IMR-90 (cell line): ENCODE data around the gene RHOT2. TPM values are rescaled to one million over a fixed set of nuclear protein-coding genes. Genes with fewer than 3 reads are reported as not detected.

Experiments used
- ATAC-seq: fragments of 200-7000 bp; cut with Tn5 transposase; 2 replicates; pipeline ENCODE4 v1.9.1; 2020; ENCODE audit warnings: low read depth, mild to moderate bottlenecking, moderate library complexity
- BruUV-seq: library from RNA; stranded (reverse); fragments of 400-500 nt; replicated peaks from 2 replicates; lab custom pipeline; 2021; lab: Mats Ljungman, UMichigan
- CTCF ChIA-PET: fragments of 300-600 bp; formaldehyde crosslinking; extraction: SDS; loops from one replicate; lab custom pipeline; 2021; ENCODE audit warnings: antibody characterized with exemption; lab: Yijun Ruan, JAX
- POLR2A ChIA-PET: fragments of 300-600 bp; sonication (Branson Sonifier 250); formaldehyde crosslinking; loops from one replicate; lab custom pipeline; 2022; ENCODE audit warnings: antibody characterized with exemption; ENCODE audit not compliant: unreplicated experiment; lab: Charles Lee
- DNase-seq: peaks from one replicate; pipeline ENCODE4 v3.0.0; 2013
- H2AFZ ChIP-seq: replicated peaks from 2 replicates; pipeline ENCODE3; 2013; ENCODE audit warnings: low read length, mild to moderate bottlenecking; ENCODE audit not compliant: poor library complexity
- H2AK5ac ChIP-seq: 2 replicates; pipeline ENCODE4 v1.6.1; 2013; ENCODE audit warnings: low read depth, low read length, inconsistent platforms
- H2AK9ac ChIP-seq: replicated peaks from 2 replicates; pipeline ENCODE3; 2013; ENCODE audit warnings: mild to moderate bottlenecking, low read depth, low read length, moderate library complexity; ENCODE audit not compliant: poor library complexity
- H2BK120ac ChIP-seq: 2 replicates; pipeline ENCODE4 v1.6.1; 2013; ENCODE audit warnings: low read depth, low read length, inconsistent platforms
- H2BK15ac ChIP-seq: 3 replicates; pipeline ENCODE4 v1.6.1; 2013; ENCODE audit warnings: low read depth, low read length, inconsistent platforms
- H2BK20ac ChIP-seq: 2 replicates; pipeline ENCODE4 v1.6.1; 2013; ENCODE audit warnings: low read depth, mild to moderate bottlenecking, inconsistent platforms, low read length, moderate library complexity
- H2BK5ac ChIP-seq: 2 replicates; pipeline ENCODE4 v1.6.1; 2013; ENCODE audit warnings: mild to moderate bottlenecking, low read depth, low read length, inconsistent platforms; ENCODE audit not compliant: poor library complexity, severe bottlenecking
- H3K14ac ChIP-seq: replicated peaks from 2 replicates; pipeline ENCODE4 v1.6.1; 2013; ENCODE audit warnings: low read depth, low read length, inconsistent platforms
- H3K18ac ChIP-seq: 2 replicates; pipeline ENCODE4 v1.6.1; 2013; ENCODE audit warnings: low read depth, low read length, control low read depth
- H3K23ac ChIP-seq: 2 replicates; pipeline ENCODE4 v1.6.1; 2013; ENCODE audit warnings: low read depth, low read length, inconsistent platforms
- H3K27ac ChIP-seq: 2 replicates; pipeline ENCODE4 v1.5.1; 2013; ENCODE audit warnings: mild to moderate bottlenecking, control low read depth, low read length; ENCODE audit not compliant: insufficient read depth
- H3K27me3 ChIP-seq: 2 replicates; pipeline ENCODE4 v1.6.1; 2013; ENCODE audit warnings: low read length; ENCODE audit not compliant: control insufficient read depth, insufficient read depth
- H3K36me3 ChIP-seq: 2 replicates; pipeline ENCODE4 v1.6.1; 2013; ENCODE audit warnings: low read length, mixed read lengths; ENCODE audit not compliant: control insufficient read depth, insufficient read depth
- H3K4ac ChIP-seq: 2 replicates; pipeline ENCODE4 v1.6.1; 2013; ENCODE audit warnings: low read depth, low read length, inconsistent platforms
- H3K4me1 ChIP-seq: 2 replicates; pipeline ENCODE4 v1.6.1; 2013; ENCODE audit warnings: low read length, mixed read lengths; ENCODE audit not compliant: control insufficient read depth, insufficient read depth
- H3K4me2 ChIP-seq: 2 replicates; pipeline ENCODE4 v1.6.1; 2013; ENCODE audit warnings: low read depth, mild to moderate bottlenecking, control low read depth, low read length, moderate library complexity
- H3K4me3 ChIP-seq: 2 replicates; pipeline ENCODE4 v1.5.1; 2013; ENCODE audit warnings: low read depth, mild to moderate bottlenecking, control low read depth, low read length, moderate library complexity; ENCODE audit not compliant: insufficient read depth
- H3K56ac ChIP-seq: 2 replicates; pipeline ENCODE4 v1.6.1; 2013; ENCODE audit warnings: low read length, inconsistent platforms; ENCODE audit not compliant: insufficient read depth; ENCODE audit errors: extremely low read depth
- H3K79me1 ChIP-seq, 2 experiments: 2 replicates each; pipeline ENCODE4 v1.6.1; 2013; ENCODE audit warnings: low read length in 2 of 2, inconsistent platforms in 1 of 2, low read depth in 1 of 2
- H3K9ac ChIP-seq: 2 replicates; pipeline ENCODE4 v1.6.1; 2013; ENCODE audit warnings: low read depth, low read length, control low read depth
- H3K9me1 ChIP-seq: 2 replicates; pipeline ENCODE4 v1.6.1; 2013; ENCODE audit warnings: low read length, inconsistent platforms; ENCODE audit not compliant: insufficient read depth
- H3K9me3 ChIP-seq: 2 replicates; pipeline ENCODE4 v1.6.1; 2013; ENCODE audit warnings: low read length; ENCODE audit not compliant: control insufficient read depth, insufficient read depth
- H4K20me1 ChIP-seq: 2 replicates; pipeline ENCODE4 v1.6.1; 2013; ENCODE audit warnings: low read length, inconsistent platforms; ENCODE audit not compliant: insufficient read depth
- H4K5ac ChIP-seq: 2 replicates; pipeline ENCODE4 v1.6.1; 2013; ENCODE audit warnings: mild to moderate bottlenecking, low read depth, low read length, control low read depth
- H4K8ac ChIP-seq, 2 experiments: 2 replicates each; pipeline ENCODE4 v1.6.1; 2013; ENCODE audit warnings: low read depth in 2 of 2, low read length in 2 of 2, control low read depth in 1 of 2, inconsistent platforms in 1 of 2
- H4K91ac ChIP-seq: 2 replicates; pipeline ENCODE4 v1.6.1; 2013; ENCODE audit warnings: low read depth, low read length, inconsistent platforms; ENCODE audit not compliant: insufficient read depth
- BHLHE40 ChIP-seq: fragments of 150-350 bp; IDR thresholded peaks from 2 replicates; pipeline ENCODE4 v1.6.1; 2016; ENCODE audit warnings: mild to moderate bottlenecking, low read depth, low read length
- CEBPB ChIP-seq: IDR thresholded peaks from 2 replicates; pipeline ENCODE4 v1.6.1; 2012; ENCODE audit warnings: low read depth, low read length, improper control_type of control experiment
- CHD1 ChIP-seq: IDR thresholded peaks from 2 replicates; pipeline ENCODE4 v1.6.1; 2012; ENCODE audit warnings: low read depth, low read length, improper control_type of control experiment
- CTCF ChIP-seq: conservative IDR thresholded peaks from 2 replicates; pipeline ENCODE4 v1.5.1; 2012; ENCODE audit warnings: mild to moderate bottlenecking, low read depth, low read length, improper control_type of control experiment
- ELK1 ChIP-seq: fragments of 150-350 bp; IDR thresholded peaks from 2 replicates; pipeline ENCODE4 v1.6.1; 2016; ENCODE audit warnings: low read depth, mild to moderate bottlenecking, low read length, moderate library complexity, borderline replicate concordance
- FOS ChIP-seq: fragments of 150-350 bp; IDR thresholded peaks from 2 replicates; pipeline ENCODE4 v1.6.1; 2016; ENCODE audit warnings: low read depth, low read length
- MAFK ChIP-seq: IDR thresholded peaks from 2 replicates; pipeline ENCODE4 v1.6.1; 2012; ENCODE audit warnings: low read depth, low read length, improper control_type of control experiment
- MAZ ChIP-seq: IDR thresholded peaks from 2 replicates; pipeline ENCODE4 v1.6.1; 2012; ENCODE audit warnings: low read depth, mild to moderate bottlenecking, low read length, improper control_type of control experiment, moderate library complexity, borderline replicate concordance
- MXI1 ChIP-seq: IDR thresholded peaks from 2 replicates; pipeline ENCODE4 v1.6.1; 2012; ENCODE audit warnings: low read depth, mild to moderate bottlenecking, low read length, moderate library complexity, borderline replicate concordance
- NFE2L2 ChIP-seq: fragments of 150-350 bp; IDR thresholded peaks from 2 replicates; pipeline ENCODE4 v1.6.1; 2016; ENCODE audit warnings: low read depth, mild to moderate bottlenecking, low read length
- POLR2A ChIP-seq: IDR thresholded peaks from 2 replicates; pipeline ENCODE4 v1.6.1; 2012; ENCODE audit warnings: mild to moderate bottlenecking, low read depth, low read length
- RAD21 ChIP-seq: IDR thresholded peaks from 2 replicates; pipeline ENCODE4 v1.6.1; 2012; ENCODE audit warnings: low read length, improper control_type of control experiment
- RCOR1 ChIP-seq: IDR thresholded peaks from 2 replicates; pipeline ENCODE4 v1.6.1; 2012; ENCODE audit warnings: mild to moderate bottlenecking, low read length, improper control_type of control experiment; ENCODE audit not compliant: insufficient replicate concordance
- RFX5 ChIP-seq: IDR thresholded peaks from 2 replicates; pipeline ENCODE4 v1.8.0; 2012; ENCODE audit warnings: low read depth, mild to moderate bottlenecking, low read length, moderate library complexity
- SMC3 ChIP-seq: fragments of 150-350 bp; IDR thresholded peaks from 2 replicates; pipeline ENCODE4 v1.6.1; 2016; ENCODE audit warnings: low read depth, mild to moderate bottlenecking, antibody characterized with exemption, low read length, moderate library complexity
- USF2 ChIP-seq: fragments of 150-350 bp; IDR thresholded peaks from 2 replicates; pipeline ENCODE4 v1.6.1; 2017; ENCODE audit warnings: mild to moderate bottlenecking, antibody characterized with exemption, low read length, low read depth
- WGBS, 2 experiments: methylation state at CpG; one replicate each; pipeline versions ENCODE4 v1.1.5 to v1.1.7; 2013; ENCODE audit warnings: missing lambda C conversion rate in 2 of 2; ENCODE audit not compliant: insufficient read length in 1 of 2; ENCODE audit errors: extremely low coverage in 2 of 2; 5-methylcytosine and 5-hydroxymethylcytosine counted together
- dilution Hi-C: fragments of 300-500 bp; cut with HindIII; formaldehyde crosslinking; loops from one replicate; pipeline ENCODE4 v1.14.3; 2018; ENCODE audit warnings: low sequenced_read_pairs; ENCODE audit not compliant: unreplicated experiment
- in situ Hi-C: fragments of 300-500 bp; cut with MboI; formaldehyde crosslinking; loops from 3 replicates; pipeline ENCODE4 v1.14.3; 2019; ENCODE audit warnings: low sequenced_read_pairs, inconsistent platforms, mixed read lengths
- intact Hi-C: fragments of 100-400 bp; cut with micrococcal nuclease; formaldehyde crosslinking; loops from 2 replicates; pipeline ENCODE4 v1.10.0; 2022
- polyA plus RNA-seq, 3 experiments: library from polyadenylated mRNA; depleted of rRNA; stranded (reverse); fragments of >200 nt; gene quantifications; 2 replicates each; pipeline ENCODE4 v1.2.3, GENCODE V29; 2012; ENCODE audit warnings: low replicate concordance in 1 of 3
- total RNA-seq: library from RNA; depleted of rRNA; stranded (reverse); fragments of >200 nt; gene quantifications from 2 replicates; pipeline ENCODE4 v1.2.3, GENCODE V29; 2012

RHOT2 gene
- total and polyA plus RNA-seq, 2 of the 4 experiments (the other 2 are of a cell fraction): 20.3 to 181 TPM

- ChIA-PET POLR2A (no interaction called here), CTCF (interaction anchor here (0.7 kb wide), 1 partner anchor 12 kb away, joined by 3 read pairs; no protein-coding TSS in a partner anchor)
- no peak overlapping the region for H2BK5ac ChIP-seq
- H3K36me3 ChIP-seq: peaks cover 4% of the 10 kb centered on the region
- no peaks in the 10 kb centered on the region for H4K20me1 ChIP-seq
- no peak overlapping the region for H3K27ac ChIP-seq
- peaks cover 5% of the 10 kb centered on the region for H3K4me1 ChIP-seq
- H3K18ac ChIP-seq: no peak overlapping the region
- intact Hi-C loops (loop anchor here (2.0 kb wide), 1 partner anchor 81 kb away; no protein-coding TSS in a partner anchor), dilution Hi-C loops (no loop called here), in situ Hi-C loops (no loop called here)
- no peak overlapping the region for H3K56ac ChIP-seq
- DNase-seq (no peak), ATAC-seq (no peak)
- no peak overlapping the region for H3K9ac ChIP-seq
- H2BK120ac ChIP-seq: no peak overlapping the region
- no peak overlapping the region for H2AFZ ChIP-seq
- H3K9me1 ChIP-seq: no peaks in the 10 kb centered on the region
- no peak overlapping the region for H4K91ac ChIP-seq
- H2BK15ac ChIP-seq: no peak overlapping the region
- TF ChIP-seq POLR2A: no peak
- no peak for TF ChIP-seq BHLHE40
- no peak for TF ChIP-seq RCOR1
- no peak for TF ChIP-seq NFE2L2
- no peak for TF ChIP-seq CHD1
- TF ChIP-seq MAFK: no peak
- no peak for TF ChIP-seq RFX5
- TF ChIP-seq MAZ: no peak
- TF ChIP-seq CEBPB: no peak
- no peak for TF ChIP-seq FOS
- TF ChIP-seq RAD21: no peak
- no peak for TF ChIP-seq SMC3
- TF ChIP-seq MXI1: no peak
- TF ChIP-seq ELK1: no peak
- TF ChIP-seq USF2: no peak
- TF ChIP-seq CTCF: no peak
- H2BK20ac ChIP-seq: no peak overlapping the region
- no peak overlapping the region for H3K4ac ChIP-seq
- H3K23ac ChIP-seq: no peak overlapping the region
- no TSS peak for BruUV-seq
- H3K79me1 ChIP-seq: no peaks in the 10 kb centered on the region
- WGBS, 2 experiments: 48% methylated on average over 2 of the region's 6 CpGs; no CpG with 5 or more reads in 1 of the 2 experiments
- H3K27me3 ChIP-seq: no peaks in the 10 kb centered on the region
- H3K4me3 ChIP-seq: no peak overlapping the region
- H3K14ac ChIP-seq: no peak overlapping the region
- H3K9me3 ChIP-seq: no peaks in the 10 kb centered on the region
- H3K4me2 ChIP-seq: no peak overlapping the region
- peak overlapping the region; percentile 28 for H2AK9ac ChIP-seq
- no peak overlapping the region for H4K5ac ChIP-seq
- no peak overlapping the region for H2AK5ac ChIP-seq
- H4K8ac ChIP-seq: no peak overlapping the region
Observed at GRCh38 chr16:660132-660458, 7.8 kb upstream of the RHOT2 start.
